Caco-2 (cell line): ENCODE results near the gene C1orf167. TPM values are rescaled to one million over a fixed set of nuclear protein-coding genes. Genes with fewer than 3 reads are reported as not detected.

Experiments used
- BruUV-seq: library from RNA; stranded (reverse); fragments of 400-500 nt; replicated peaks from 2 replicates; lab custom pipeline; 2021; lab: Mats Ljungman, UMichigan
- CTCF ChIA-PET: fragments of 300-600 bp; sonication (Branson Sonifier 250); formaldehyde crosslinking; loops from one replicate; lab custom pipeline; 2022; ENCODE audit warnings: antibody characterized with exemption; lab: Charles Lee
- POLR2A ChIA-PET: fragments of 300-600 bp; sonication (Branson Sonifier 250); formaldehyde crosslinking; loops from one replicate; lab custom pipeline; 2022; ENCODE audit warnings: antibody characterized with exemption; lab: Charles Lee
- DNase-seq, 2 experiments: peaks; one replicate each; pipeline versions ENCODE4 v3.0.0 to v3.0.0-alpha.2; 2020 to 2022
- H3K27me3 ChIP-seq: replicated peaks from 2 replicates; pipeline ENCODE4 v1.6.0; 2011; ENCODE audit warnings: low read length; ENCODE audit not compliant: control insufficient read depth, insufficient read depth
- H3K36me3 ChIP-seq: 2 replicates; pipeline ENCODE4 v1.5.1; 2011; ENCODE audit warnings: low read length; ENCODE audit not compliant: control insufficient read depth, insufficient read depth
- H3K4me1 ChIP-seq: fragments of 250-450 bp; sonication (Bioruptor Pico); 2 replicates; pipeline ENCODE4 v1.5.1; 2020; ENCODE audit warnings: mild to moderate bottlenecking
- H3K4me3 ChIP-seq: 2 replicates; pipeline ENCODE4 v1.5.1; 2011; ENCODE audit warnings: low read depth, mild to moderate bottlenecking, control low read depth, low read length
- H3K9me3 ChIP-seq: fragments of 250-450 bp; sonication (Bioruptor Pico); 2 replicates; pipeline ENCODE4 v1.5.1; 2020; ENCODE audit warnings: mild to moderate bottlenecking, moderate library complexity
- H3K27ac Mint-ChIP-seq: one replicate; pipeline ENCODE4 v1.8.0; 2022; ENCODE audit warnings: mixed read lengths; ENCODE audit not compliant: unreplicated experiment
- H3K27me3 Mint-ChIP-seq: one replicate; pipeline ENCODE4 v1.8.0; 2022; ENCODE audit warnings: mixed read lengths; ENCODE audit not compliant: insufficient read depth, unreplicated experiment
- H3K36me3 Mint-ChIP-seq: one replicate; pipeline ENCODE4 v1.8.0; 2022; ENCODE audit warnings: mild to moderate bottlenecking, mixed read lengths; ENCODE audit not compliant: insufficient read depth, unreplicated experiment
- H3K4me1 Mint-ChIP-seq: one replicate; pipeline ENCODE4 v1.8.0; 2022; ENCODE audit warnings: low read depth, mixed read lengths; ENCODE audit not compliant: unreplicated experiment
- H3K4me3 Mint-ChIP-seq: one replicate; pipeline ENCODE4 v1.8.0; 2022; ENCODE audit warnings: mild to moderate bottlenecking, moderate library complexity, mixed read lengths; ENCODE audit not compliant: unreplicated experiment
- H3K9me3 Mint-ChIP-seq: one replicate; pipeline ENCODE4 v1.8.0; 2022; ENCODE audit warnings: mixed read lengths; ENCODE audit not compliant: unreplicated experiment
- CTCF ChIP-seq, 2 experiments: fragments of 200-600 bp in 1 of 2; IDR thresholded peaks; 1 replicate in 1 of 2; 2 replicates in 1 of 2; pipeline versions ENCODE4 v1.5.1 to v1.8.0; 2011 to 2022; ENCODE audit warnings: antibody characterized with exemption in 1 of 2, control low read depth in 1 of 2, inconsistent platforms in 1 of 2, low read depth in 1 of 2, low read length in 1 of 2, mild to moderate bottlenecking in 1 of 2, moderate library complexity in 1 of 2; ENCODE audit not compliant: insufficient read depth in 1 of 2, severe bottlenecking in 1 of 2, unreplicated experiment in 1 of 2
- intact Hi-C: fragments of 100-400 bp; cut with micrococcal nuclease; formaldehyde crosslinking; loops from one replicate; pipeline ENCODE4 v1.10.0; 2022; ENCODE audit not compliant: unreplicated experiment
- total RNA-seq: library from RNA; stranded (reverse); gene quantifications from 2 replicates; pipeline ENCODE4 v1.2.3, GENCODE V29; 2022

C1orf167 gene
- total RNA-seq, 1 experiment from 2014 or later: 0.64 TPM

DNA sequence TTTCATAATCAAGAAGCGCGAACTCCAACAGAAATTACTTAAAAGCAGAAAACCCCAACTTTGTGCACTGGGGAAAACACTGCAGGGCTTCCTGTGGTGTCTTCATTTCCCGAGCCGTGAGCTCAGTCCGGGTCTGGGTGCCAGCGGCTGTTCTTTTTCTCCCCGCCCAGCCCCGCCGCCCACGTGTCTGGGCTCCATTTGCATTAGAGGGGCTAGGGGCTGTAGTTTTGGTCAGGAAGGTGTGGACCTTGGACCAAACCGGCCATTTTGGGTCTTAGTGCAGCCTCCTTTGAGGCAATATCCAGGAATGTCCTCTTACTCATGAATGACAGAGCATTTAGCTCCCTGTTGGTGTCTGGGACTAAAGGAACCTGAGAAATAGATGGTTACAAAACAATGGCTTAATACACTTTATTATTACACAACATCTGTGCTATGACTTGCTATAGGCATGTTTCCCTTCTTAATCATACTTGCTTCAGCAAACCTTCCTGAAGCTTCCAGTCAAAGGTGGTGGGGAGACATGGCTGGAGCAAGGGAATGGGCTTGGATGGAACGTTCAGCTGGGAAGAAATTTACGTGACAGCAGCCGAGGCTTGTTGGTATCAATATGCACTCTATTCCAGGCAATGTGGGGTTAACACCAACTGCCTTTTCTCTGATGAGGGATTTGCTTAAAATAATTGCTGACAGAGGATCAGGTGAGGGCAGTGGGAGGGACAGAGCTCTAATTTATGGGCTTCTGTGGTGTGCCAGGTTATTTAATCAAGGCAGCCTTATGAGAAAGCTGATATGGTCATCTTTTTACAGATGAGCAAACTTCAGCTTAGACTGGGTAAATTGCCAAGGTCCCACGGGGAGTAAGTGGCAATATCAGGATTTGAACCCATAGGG is 25.0 kb upstream of the C1orf167 start:
- Mint-ChIP-seq H3K36me3 (peaks cover 8% of the 10 kb centered on the region), H3K9me3 (no peaks in the 10 kb centered on the region), H3K27ac (peak overlapping the region; percentile 83), H3K4me1 (no peaks in the 10 kb centered on the region), H3K4me3 (peak overlapping the region; percentile 96), H3K27me3 (no peaks in the 10 kb centered on the region)
- no peak for TF ChIP-seq CTCF (IDR thresholded peaks at IDR 0.05; ENCODE audit: insufficient read depth in 1 of 2, low read depth in 1 of 2, low read length in 1 of 2, severe bottlenecking in 1 of 2, unreplicated experiment in 1 of 2)
- H3K4me1 ChIP-seq: peaks cover 6% of the 10 kb centered on the region
- peak overlapping the region; percentile 83 for H3K4me3 ChIP-seq
- no peaks in the 10 kb centered on the region for H3K9me3 ChIP-seq
- TSS peak; percentile 56 for BruUV-seq
- intact Hi-C loops: loop anchor here (10.0 kb wide), 1 partner anchor 68 kb away; the partner anchor contains the start of genes CLCN6 and MTHFR
- no peaks in the 10 kb centered on the region for H3K27me3 ChIP-seq
- ChIA-PET CTCF (interaction anchor here (0.9 to 2.0 kb wide), 4 partner anchors 12 to 73 kb away, joined by 3 to 7 read pairs (median 5); partner anchors contain the start of gene FBXO6), POLR2A (interaction anchor here (0.5 to 1.9 kb wide), 2 partner anchors 84 to 171 kb away, joined by 3 to 13 read pairs; no protein-coding TSS in a partner anchor)
- H3K36me3 ChIP-seq: no peaks in the 10 kb centered on the region
- peak; percentile 72 to 76 for DNase-seq

- no peaks in the 10 kb centered on the region for H3K4me1 Mint-ChIP-seq
- intact Hi-C loops: loop anchor here (10.0 kb wide), 1 partner anchor 67 kb away; the partner anchor contains the start of genes CLCN6 and MTHFR
- H3K27ac Mint-ChIP-seq: no peak overlapping the region
- POLR2A ChIA-PET: interaction anchor here (1.9 kb wide), 1 partner anchor 85 kb away, joined by 13 read pairs; no protein-coding TSS in a partner anchor
- H3K4me1 ChIP-seq: peaks cover 6% of the 10 kb centered on the region
- CTCF ChIA-PET: interaction anchor here (1.8 kb wide), 1 partner anchor 11 kb away, joined by 5 read pairs; no protein-coding TSS in a partner anchor
- no peaks in the 10 kb centered on the region for H3K9me3 ChIP-seq
- no peaks in the 10 kb centered on the region for H3K27me3 ChIP-seq
- no peak for DNase-seq
- peaks cover 8% of the 10 kb centered on the region for H3K36me3 Mint-ChIP-seq
- H3K4me3 Mint-ChIP-seq: no peak overlapping the region
- H3K4me3 ChIP-seq: no peak overlapping the region
- BruUV-seq: no TSS peak
- no peaks in the 10 kb centered on the region for H3K9me3 Mint-ChIP-seq
- H3K36me3 ChIP-seq: no peaks in the 10 kb centered on the region
- no peaks in the 10 kb centered on the region for H3K27me3 Mint-ChIP-seq
- TF ChIP-seq CTCF (IDR thresholded peaks at IDR 0.05; ENCODE audit: insufficient read depth in 1 of 2, low read depth in 1 of 2, low read length in 1 of 2, severe bottlenecking in 1 of 2, unreplicated experiment in 1 of 2): no peak
Measured at GRCh38 chr1:11738096-11738495, 23.9 kb upstream of the C1orf167 start.

- CTCF ChIA-PET: no interaction called here
- Mint-ChIP-seq H3K4me3 (no peak overlapping the region), H3K27me3 (no peaks in the 10 kb centered on the region), H3K9me3 (no peaks in the 10 kb centered on the region), H3K4me1 (no peaks in the 10 kb centered on the region), H3K27ac (no peak overlapping the region), H3K36me3 (peaks cover 8% of the 10 kb centered on the region)
- no peaks in the 10 kb centered on the region for H3K27me3 ChIP-seq
- BruUV-seq: no TSS peak
- H3K36me3 ChIP-seq: no peaks in the 10 kb centered on the region
- H3K9me3 ChIP-seq: no peaks in the 10 kb centered on the region
- no peak overlapping the region for H3K4me3 ChIP-seq
- POLR2A ChIA-PET: no interaction called here
- peaks cover 6% of the 10 kb centered on the region for H3K4me1 ChIP-seq
- intact Hi-C loops: loop anchor here (10.0 kb wide), 1 partner anchor 66 kb away; the partner anchor contains the start of genes CLCN6 and MTHFR
- DNase-seq: no peak
- no peak for TF ChIP-seq CTCF (IDR thresholded peaks at IDR 0.05; ENCODE audit: insufficient read depth in 1 of 2, low read depth in 1 of 2, low read length in 1 of 2, severe bottlenecking in 1 of 2, unreplicated experiment in 1 of 2)
Measured at GRCh38 chr1:11738783-11739182, 23.2 kb upstream of the C1orf167 start.
